GM20000 (cell line): ENCODE results near the gene OPRPN.

Experiments
- DNase-seq: peaks from one replicate; pipeline ENCODE4 v3.0.0; 2012; ENCODE audit warnings: low spot score
- TF ChIP-seq, protein P1 (sequence below): IDR thresholded peaks from 2 replicates; pipeline ENCODE4 v1.5.1; 2012; ENCODE audit warnings: mild to moderate bottlenecking, control low read depth; ENCODE audit errors: extremely low read depth, missing control alignments

The OPRPN gene

DNA sequence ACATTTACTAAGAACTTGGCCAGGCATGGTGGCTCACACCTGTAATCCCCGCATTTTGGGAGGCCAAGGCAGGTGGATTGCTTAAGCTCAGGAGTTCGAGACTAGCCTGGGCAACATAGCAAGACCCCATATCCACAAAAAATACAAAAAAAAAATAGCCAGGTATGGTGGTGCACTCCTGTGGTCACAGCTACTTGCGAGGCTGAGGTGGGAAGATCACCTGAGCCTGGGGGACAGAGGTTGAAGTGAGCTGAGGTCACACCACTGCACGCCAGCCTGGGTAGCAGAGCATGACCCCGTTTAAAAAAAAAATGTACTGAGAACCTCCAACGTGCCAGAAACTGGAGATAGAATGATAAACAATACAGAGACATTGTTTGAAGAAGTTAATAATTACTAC, 8.0 kb downstream of the OPRPN start:
- DNase-seq, result no peak
- TF ChIP-seq, protein P1, sequence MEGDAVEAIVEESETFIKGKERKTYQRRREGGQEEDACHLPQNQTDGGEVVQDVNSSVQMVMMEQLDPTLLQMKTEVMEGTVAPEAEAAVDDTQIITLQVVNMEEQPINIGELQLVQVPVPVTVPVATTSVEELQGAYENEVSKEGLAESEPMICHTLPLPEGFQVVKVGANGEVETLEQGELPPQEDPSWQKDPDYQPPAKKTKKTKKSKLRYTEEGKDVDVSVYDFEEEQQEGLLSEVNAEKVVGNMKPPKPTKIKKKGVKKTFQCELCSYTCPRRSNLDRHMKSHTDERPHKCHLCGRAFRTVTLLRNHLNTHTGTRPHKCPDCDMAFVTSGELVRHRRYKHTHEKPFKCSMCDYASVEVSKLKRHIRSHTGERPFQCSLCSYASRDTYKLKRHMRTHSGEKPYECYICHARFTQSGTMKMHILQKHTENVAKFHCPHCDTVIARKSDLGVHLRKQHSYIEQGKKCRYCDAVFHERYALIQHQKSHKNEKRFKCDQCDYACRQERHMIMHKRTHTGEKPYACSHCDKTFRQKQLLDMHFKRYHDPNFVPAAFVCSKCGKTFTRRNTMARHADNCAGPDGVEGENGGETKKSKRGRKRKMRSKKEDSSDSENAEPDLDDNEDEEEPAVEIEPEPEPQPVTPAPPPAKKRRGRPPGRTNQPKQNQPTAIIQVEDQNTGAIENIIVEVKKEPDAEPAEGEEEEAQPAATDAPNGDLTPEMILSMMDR, result no peak

DNA sequence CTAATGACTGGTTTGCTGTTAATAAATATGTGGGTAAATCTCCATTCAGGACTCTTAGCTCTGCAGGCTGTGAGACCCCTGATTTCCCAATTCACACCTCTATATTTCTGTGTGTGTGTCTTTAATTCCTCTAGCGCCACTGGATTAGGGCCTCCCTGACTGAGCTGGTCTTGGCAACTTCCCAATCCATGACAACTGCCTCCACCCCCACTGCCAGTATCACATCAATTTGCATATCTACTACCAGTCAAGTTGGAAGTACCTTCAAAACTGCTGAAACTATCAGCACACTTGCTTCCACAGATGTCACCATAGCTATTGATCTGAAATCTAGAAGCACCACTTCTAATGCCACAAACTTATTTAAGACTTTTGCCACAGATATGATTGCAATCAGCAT, 27.6 kb downstream of the OPRPN start:
- TF ChIP-seq, protein P1, result no peak
- no peak for DNase-seq

DNA sequence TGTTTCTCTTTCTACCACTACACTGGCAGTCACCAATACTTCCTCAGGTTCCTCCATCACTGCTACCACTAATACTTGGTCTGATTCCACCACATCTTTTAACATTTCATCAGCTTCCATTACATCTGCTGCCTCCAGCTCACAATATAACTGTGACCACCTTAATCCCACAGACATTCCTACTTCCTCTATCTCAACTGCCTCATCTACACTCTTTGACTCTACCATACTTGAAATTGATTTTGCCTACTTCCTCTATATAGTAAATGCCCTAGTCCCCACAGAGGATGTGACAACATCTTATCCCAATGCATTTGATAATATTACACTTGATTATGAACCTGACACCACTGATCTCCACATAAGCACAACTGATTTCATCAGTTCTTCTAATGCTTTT, 29.0 kb downstream of the OPRPN start:
- TF ChIP-seq, protein P1, result no peak
- no peak for DNase-seq

DNA sequence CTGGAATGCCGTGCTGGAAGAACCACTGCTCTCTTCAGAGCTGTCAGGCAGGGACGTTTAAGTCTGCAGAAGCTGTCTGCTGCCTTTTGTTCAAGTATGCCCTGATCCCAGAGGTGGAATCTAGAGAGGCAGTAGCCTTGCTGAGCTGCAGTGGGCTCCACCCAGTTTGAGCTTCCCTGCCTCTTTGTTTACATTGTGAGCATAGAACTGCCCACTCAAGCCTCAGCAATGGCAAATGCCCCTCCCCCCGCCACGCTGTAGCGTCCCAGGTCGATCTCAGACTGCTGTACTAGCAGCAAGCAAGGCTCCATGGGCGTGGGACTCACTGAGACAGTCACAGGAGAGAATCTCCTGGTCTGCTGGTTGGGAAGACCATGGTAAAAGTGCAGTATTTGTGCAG, 39.5 kb downstream of the OPRPN start:
- TF ChIP-seq, protein P1, result no peak
- DNase-seq, result no peak

DNA sequence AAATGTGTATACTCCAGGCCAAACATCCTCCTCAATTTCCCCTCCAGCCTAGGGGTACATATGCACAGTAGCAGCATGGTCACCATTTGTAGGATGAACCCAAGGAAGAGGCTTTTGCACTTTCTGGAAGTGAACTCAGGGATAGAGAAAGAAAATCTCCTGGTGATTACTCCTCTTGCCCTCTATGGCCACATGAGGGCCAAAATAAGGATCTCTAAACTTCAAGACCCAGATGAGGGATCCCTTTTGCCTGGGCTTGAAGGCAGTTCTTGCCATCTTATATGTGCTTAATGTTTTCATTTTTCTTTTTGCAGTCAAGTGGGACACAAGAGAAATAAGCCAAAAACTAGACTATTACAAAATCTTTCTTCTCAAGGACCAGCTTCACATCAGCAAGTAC, 44.7 kb downstream of the OPRPN start:
- no peak for DNase-seq
- TF ChIP-seq, protein P1, result no peak

DNA sequence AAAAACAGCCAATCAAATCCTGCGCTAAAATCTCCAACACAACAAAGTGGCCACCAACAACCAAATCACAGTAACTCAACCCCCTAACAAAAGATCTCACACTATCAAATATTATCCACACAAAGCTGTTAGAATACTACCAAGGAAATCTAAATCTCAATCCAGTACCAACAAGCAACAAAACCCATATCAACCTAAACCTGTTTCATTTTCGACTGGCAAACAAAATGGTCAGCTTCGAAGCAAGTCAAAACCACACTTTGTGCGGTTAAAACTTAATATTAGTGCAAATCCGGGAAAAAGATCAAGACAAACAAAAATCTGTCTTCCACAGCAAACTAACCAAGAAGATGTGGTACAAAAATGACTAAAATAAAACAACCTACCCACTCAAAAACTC, 45.6 kb downstream of the OPRPN start:
- DNase-seq, result no peak
- TF ChIP-seq, protein P1, result no peak

DNA sequence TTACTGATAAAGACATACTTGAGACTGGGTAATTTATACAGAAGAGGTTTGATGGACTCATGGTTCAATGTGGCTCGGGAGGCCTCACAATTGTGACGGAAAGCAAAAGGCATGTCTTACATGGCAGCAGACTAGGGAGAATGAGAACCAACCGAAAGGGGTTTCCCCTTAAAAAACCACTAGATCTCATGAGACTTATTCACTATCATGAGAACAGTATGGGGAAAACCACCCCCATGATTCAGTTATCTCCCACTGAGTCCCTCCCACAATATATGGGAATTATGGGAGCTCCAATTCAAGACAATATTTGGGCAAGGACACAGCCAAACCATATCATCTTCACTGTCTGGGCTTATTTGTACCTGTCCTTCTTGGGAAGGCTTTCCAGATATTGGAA, 51.5 kb downstream of the OPRPN start:
- TF ChIP-seq, protein P1, result no peak
- DNase-seq, result no peak
